WTC11 (cell line): ENCODE data around the gene SLC38A10.

ENCODE experiments used
- ATF3 ChIP-seq: sonication (generic); formaldehyde crosslinking; conservative IDR thresholded peaks from 2 replicates; pipeline ENCODE4 v1.8.1; 2022; ENCODE audit warnings: mild to moderate bottlenecking, missing genetic modification reagents
- CTCF ChIP-seq: fragments of 200-600 bp; IDR thresholded peaks from 2 replicates; pipeline ENCODE4 v1.8.0; 2022; ENCODE audit warnings: antibody characterized with exemption
- ERG ChIP-seq: fragments of 250-450 bp; sonication (Bioruptor Pico); IDR thresholded peaks from 2 replicates; pipeline ENCODE4 v1.8.0; 2021; ENCODE audit warnings: mild to moderate bottlenecking
- ETV6 ChIP-seq: sonication (generic); formaldehyde crosslinking; IDR thresholded peaks from 2 replicates; pipeline ENCODE4 v1.8.1; 2022; ENCODE audit warnings: mild to moderate bottlenecking, missing genetic modification reagents
- HMGXB4 ChIP-seq: sonication (generic); formaldehyde crosslinking; IDR thresholded peaks from 2 replicates; pipeline ENCODE4 v1.8.1; 2023; ENCODE audit warnings: mild to moderate bottlenecking, moderate library complexity, missing genetic modification reagents
- NR1H2 ChIP-seq: sonication (generic); formaldehyde crosslinking; IDR thresholded peaks from 2 replicates; pipeline ENCODE4 v1.9.0; 2021; ENCODE audit warnings: mild to moderate bottlenecking, moderate library complexity, missing genetic modification reagents
- PRDM15 ChIP-seq: sonication (generic); formaldehyde crosslinking; IDR thresholded peaks from 2 replicates; pipeline ENCODE4 v1.8.0; 2022; ENCODE audit warnings: missing genetic modification reagents
- SOX15 ChIP-seq: fragments of 250-450 bp; sonication (Bioruptor Pico); IDR thresholded peaks from 2 replicates; pipeline ENCODE4 v1.9.0; 2021; ENCODE audit warnings: mild to moderate bottlenecking
- SP1 ChIP-seq: sonication (generic); formaldehyde crosslinking; conservative IDR thresholded peaks from 2 replicates; pipeline ENCODE4 v1.8.1; 2022; ENCODE audit warnings: missing genetic modification reagents
- STAT6 ChIP-seq: sonication (generic); formaldehyde crosslinking; conservative IDR thresholded peaks from 2 replicates; pipeline ENCODE4 v1.8.1; 2023; ENCODE audit warnings: mild to moderate bottlenecking, low read depth, missing genetic modification reagents, moderate library complexity
- USF2 ChIP-seq: sonication (generic); formaldehyde crosslinking; IDR thresholded peaks from 2 replicates; pipeline ENCODE4 v1.8.1; 2023; ENCODE audit warnings: mild to moderate bottlenecking, missing genetic modification reagents, moderate library complexity
- ZBTB43 ChIP-seq: sonication (generic); formaldehyde crosslinking; IDR thresholded peaks from 2 replicates; pipeline ENCODE4 v1.8.1; 2023; ENCODE audit warnings: mild to moderate bottlenecking, missing genetic modification reagents
- ZNF138 ChIP-seq: sonication (generic); formaldehyde crosslinking; conservative IDR thresholded peaks from 2 replicates; pipeline ENCODE4 v1.8.1; 2022; ENCODE audit warnings: mild to moderate bottlenecking, moderate library complexity, missing genetic modification reagents
- ZNF512 ChIP-seq: sonication (generic); formaldehyde crosslinking; IDR thresholded peaks from 2 replicates; pipeline ENCODE4 v1.8.1; 2022; ENCODE audit warnings: missing genetic modification reagents, borderline replicate concordance

- TF ChIP-seq ZBTB43 = no peak
- no peak for TF ChIP-seq CTCF
- no peak for TF ChIP-seq ZNF138 (CRISPR knock-in tag)
- no peak for TF ChIP-seq NR1H2 (CRISPR knock-in tag)
- TF ChIP-seq ZNF512 (CRISPR knock-in tag) = no peak
- TF ChIP-seq ATF3 (CRISPR knock-in tag) = no peak
- TF ChIP-seq SP1 (CRISPR knock-in tag) = no peak
- TF ChIP-seq USF2 (CRISPR knock-in tag) = no peak
- no peak for TF ChIP-seq HMGXB4 (CRISPR knock-in tag)
- no peak for TF ChIP-seq PRDM15 (CRISPR knock-in tag)
- no peak for TF ChIP-seq SOX15 (CRISPR knock-in tag)
- no peak for TF ChIP-seq STAT6 (CRISPR knock-in tag)
- TF ChIP-seq ERG = no peak
- TF ChIP-seq ETV6 = no peak
Measured at GRCh38 chr17:81264640-81265039, 30.5 kb downstream of the SLC38A10 start.
